Measurements from ENCODE around the gene THADA.

The THADA gene

DNA sequence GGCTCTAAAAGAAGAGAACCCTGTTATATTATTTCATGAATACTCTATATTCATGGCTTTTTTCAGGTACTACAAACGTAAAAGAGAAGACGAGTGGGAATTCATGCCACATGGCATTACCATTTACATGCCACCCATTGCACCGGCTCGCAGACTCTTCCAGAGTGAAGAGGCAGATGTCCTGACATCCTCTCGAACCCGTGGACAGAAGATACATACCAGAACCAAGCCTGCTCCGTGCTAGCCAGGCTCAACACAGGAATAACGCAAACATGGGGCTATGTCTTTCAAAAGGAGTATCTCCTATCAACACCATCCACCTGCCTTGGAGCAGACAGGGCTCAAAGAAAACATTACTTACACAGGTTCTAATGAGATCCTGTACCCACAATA is 168.8 kb downstream of the THADA start:
- TF ChIP-seq CTCF (IDR thresholded peaks at IDR 0.05; ENCODE audit: extremely low read depth, missing control alignments): no peak
- no peak for DNase-seq (ENCODE audit: low spot score)

DNA sequence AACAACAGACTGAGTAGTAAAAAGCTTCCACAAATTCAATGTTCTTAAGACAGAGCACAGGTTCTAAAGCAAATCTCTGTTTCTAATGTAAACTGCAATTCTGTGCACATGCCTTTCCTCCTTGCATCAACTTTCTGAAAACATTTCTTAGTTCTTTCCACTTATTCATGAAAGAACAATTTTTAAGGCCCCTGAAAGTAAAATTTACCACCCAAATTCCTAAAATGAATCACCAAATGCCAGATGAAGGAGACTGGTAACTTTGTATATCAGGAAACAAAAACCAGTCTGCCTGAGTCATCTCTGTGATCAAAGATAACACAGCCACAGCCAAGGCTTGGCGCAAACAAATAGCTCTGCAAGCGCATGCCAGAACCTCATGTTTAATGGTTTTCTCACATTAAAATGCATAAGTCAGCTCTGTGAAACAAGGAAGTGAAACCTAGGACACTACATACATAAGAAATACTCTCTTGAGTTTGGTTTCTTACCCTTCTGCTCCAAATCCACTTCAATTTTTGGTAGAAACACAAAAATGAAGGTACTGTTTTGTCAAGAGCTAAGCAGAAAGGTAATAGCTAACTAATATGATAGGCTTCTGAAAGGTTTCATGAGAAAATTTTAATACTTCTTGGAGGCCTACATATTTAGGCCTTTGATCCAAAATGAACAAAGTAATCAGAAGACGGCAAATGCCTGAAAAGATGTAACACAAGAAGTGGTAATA is 169.4 kb downstream of the THADA start:
- TF ChIP-seq CTCF (IDR thresholded peaks at IDR 0.05; ENCODE audit: extremely low read depth, missing control alignments): no peak
- DNase-seq (ENCODE audit: low spot score): peak; percentile 74

DNA sequence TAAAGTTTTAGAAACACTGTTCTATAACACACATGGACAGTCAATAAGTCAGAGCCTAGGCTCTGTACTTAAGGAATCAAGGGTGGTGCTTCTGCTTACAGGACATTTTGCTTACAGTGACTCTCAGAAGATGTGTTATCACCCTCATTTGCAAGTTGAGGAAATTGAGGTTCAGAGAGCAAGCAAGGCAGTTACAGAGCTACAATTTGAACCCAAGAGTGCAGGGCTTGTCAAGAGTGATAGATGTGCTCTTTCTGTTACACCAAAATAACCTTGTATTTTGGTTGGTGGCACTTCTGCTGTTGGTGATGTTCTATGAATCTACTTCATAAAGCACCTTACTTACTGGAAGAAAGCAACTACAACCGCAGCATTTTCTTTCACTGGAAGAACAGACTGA is 170.2 kb downstream of the THADA start:
- no peak for DNase-seq (ENCODE audit: low spot score)
- no peak for TF ChIP-seq CTCF (IDR thresholded peaks at IDR 0.05; ENCODE audit: extremely low read depth, missing control alignments)

- no peak for TF ChIP-seq CTCF (IDR thresholded peaks at IDR 0.05; ENCODE audit: extremely low read depth, missing control alignments)
Observed at GRCh38 chr2:43424262-43425207, 171.3 kb downstream of the THADA start.

GRCh38 chr2:43423941-43424261 is 171.9 kb downstream of the THADA start:
- no peak for TF ChIP-seq CTCF (IDR thresholded peaks at IDR 0.05; ENCODE audit: extremely low read depth, missing control alignments)
- no peak for DNase-seq (ENCODE audit: low spot score)

More at GRCh38 chr2:43424262-43425207, 171.3 kb downstream of the THADA start:
- DNase-seq (ENCODE audit: low spot score): no peak

GRCh38 chr2:43421194-43421593 is 174.6 kb downstream of the THADA start:
- no peak for DNase-seq (ENCODE audit: low spot score)
- no peak for TF ChIP-seq CTCF (IDR thresholded peaks at IDR 0.05; ENCODE audit: extremely low read depth, missing control alignments)

DNA sequence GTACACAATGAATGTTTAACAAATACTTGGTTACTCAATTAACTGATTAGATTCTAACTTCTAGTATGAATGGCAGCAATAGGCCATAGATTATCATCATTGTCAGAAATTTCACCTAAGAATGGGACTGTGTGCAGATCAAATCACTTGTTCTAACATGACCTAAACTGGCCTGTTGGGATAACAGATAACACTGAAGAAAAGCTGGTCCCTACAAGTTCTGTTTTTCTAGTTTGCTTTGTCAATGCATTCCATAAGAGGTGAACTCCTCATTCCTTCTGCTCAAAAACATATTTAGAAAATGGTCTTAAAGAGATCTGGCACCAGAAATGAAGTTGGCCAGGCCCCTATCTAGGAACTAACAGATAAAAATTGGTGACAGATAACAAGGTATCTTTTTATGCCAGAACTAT is 175.4 kb downstream of the THADA start:
- DNase-seq (ENCODE audit: low spot score): no peak
- no peak for TF ChIP-seq CTCF (IDR thresholded peaks at IDR 0.05; ENCODE audit: extremely low read depth, missing control alignments)
